ES-I3 (cell line): Measurements from ENCODE around the gene PAMR1.

Experiments
- H3K36me3 ChIP-seq: 2 replicates; pipeline ENCODE4 v1.6.1; 2013; ENCODE audit warnings: mild to moderate bottlenecking, low read length, control low read depth, moderate library complexity; ENCODE audit not compliant: insufficient read depth
- H3K4me1 ChIP-seq: 2 replicates; pipeline ENCODE4 v1.6.1; 2013; ENCODE audit warnings: mild to moderate bottlenecking, control low read depth, low read length; ENCODE audit not compliant: insufficient read depth
- H3K9ac ChIP-seq: 2 replicates; pipeline ENCODE4 v1.6.1; 2013; ENCODE audit warnings: low read depth, mild to moderate bottlenecking, low read length, moderate library complexity
- H3K9me3 ChIP-seq: 2 replicates; pipeline ENCODE4 v1.6.1; 2013; ENCODE audit warnings: mild to moderate bottlenecking, low read length, moderate library complexity; ENCODE audit not compliant: control insufficient read depth, insufficient read depth

Gene PAMR1

DNA sequence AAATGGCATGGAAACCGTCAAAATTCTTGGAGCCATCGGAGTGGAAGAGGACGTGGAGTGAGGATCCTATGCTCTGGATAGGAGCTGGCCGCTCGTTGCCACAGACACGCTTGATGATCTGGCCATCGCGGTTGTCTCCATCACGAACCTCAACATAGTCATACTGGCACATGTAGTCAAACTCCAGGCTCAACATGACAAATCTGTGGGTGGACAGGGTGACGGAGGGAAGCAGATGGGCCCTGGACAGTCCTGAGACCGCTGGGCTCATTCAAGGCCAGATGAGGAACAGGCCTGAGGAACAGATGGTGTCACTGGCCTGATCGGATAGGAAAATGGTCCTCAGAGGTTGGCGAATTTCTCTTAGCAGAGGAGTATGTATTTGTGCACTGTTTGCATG lies 54.8 kb downstream of the PAMR1 start:
- Histone ChIP-seq H3K4me1 (no peaks in the 10 kb centered on the region), H3K9ac (no peak overlapping the region), H3K9me3 (no peaks in the 10 kb centered on the region), H3K36me3 (no peaks in the 10 kb centered on the region; the same call in 1 of the 2 replicates)

DNA sequence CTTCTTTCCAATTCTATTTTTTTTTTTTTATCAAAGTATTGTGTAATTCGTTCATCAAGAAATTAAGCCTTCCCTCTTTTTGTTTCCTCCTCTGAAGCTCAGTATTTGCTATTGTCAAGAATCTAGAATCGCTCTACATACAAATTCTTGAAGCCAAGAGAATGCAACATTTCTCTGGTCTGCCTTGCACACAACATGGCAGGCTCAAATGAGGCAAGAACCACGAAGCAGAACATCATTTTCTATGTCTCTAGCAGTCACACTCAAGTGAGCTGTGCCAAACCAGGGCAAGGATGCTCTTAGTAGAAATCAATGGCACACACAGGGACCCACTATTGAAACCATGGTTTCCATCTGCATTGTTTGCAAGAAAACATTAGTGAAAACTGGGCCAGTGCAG lies 59.4 kb downstream of the PAMR1 start:
- no peaks in the 10 kb centered on the region for H3K9me3 ChIP-seq
- H3K4me1 ChIP-seq, result peaks cover 5% of the 10 kb centered on the region; the same call in 1 of the 2 replicates
- no peak overlapping the region for H3K9ac ChIP-seq
- H3K36me3 ChIP-seq, result no peaks in the 10 kb centered on the region

DNA sequence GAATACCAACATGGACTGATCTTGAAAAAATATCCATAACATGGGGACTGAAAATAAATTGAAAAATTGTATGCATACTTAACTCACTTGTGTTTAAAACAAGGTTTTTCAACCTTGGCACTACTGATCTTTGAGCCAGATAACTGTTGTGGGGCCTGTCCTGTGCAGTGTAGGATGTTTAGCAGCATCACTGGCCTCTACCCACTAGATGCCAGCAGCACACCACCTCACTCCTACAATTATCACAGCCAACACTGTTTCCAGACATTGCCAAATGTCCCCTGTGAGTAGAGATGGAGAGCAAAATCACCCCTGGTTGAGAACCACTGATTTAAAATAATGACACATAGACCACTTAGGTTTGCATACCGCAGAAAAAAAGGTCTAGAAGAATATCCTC lies 61.1 kb downstream of the PAMR1 start:
- Histone ChIP-seq H3K9me3 (no peaks in the 10 kb centered on the region), H3K36me3 (no peaks in the 10 kb centered on the region), H3K4me1 (peaks cover 5% of the 10 kb centered on the region; the same call in 1 of the 2 replicates), H3K9ac (no peak overlapping the region)

DNA sequence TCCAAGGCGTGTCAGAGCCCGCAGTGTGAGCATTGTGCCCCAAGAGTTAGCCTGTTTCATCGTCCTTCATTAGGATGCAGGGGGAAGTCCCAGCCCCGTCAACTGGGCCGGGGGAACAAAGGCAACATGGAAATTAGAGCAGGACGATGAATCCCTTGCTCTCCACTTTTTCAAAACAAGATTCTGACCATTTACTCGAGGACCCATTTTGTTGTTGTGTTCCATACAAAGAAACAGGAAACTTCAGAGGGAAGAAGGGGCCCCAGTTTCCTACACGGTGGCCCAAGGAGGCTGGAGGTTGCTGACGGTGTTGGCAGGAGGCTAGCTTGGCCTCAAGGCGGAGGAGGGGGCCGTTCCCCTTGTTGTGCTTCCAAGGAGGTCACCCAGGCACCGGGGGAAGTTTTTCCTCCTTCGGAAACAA lies 62.1 kb downstream of the PAMR1 start:
- H3K4me1 ChIP-seq, result peaks cover 5% of the 10 kb centered on the region
- no peaks in the 10 kb centered on the region for H3K36me3 ChIP-seq
- no peaks in the 10 kb centered on the region for H3K9me3 ChIP-seq
- H3K9ac ChIP-seq, result no peak overlapping the region

DNA sequence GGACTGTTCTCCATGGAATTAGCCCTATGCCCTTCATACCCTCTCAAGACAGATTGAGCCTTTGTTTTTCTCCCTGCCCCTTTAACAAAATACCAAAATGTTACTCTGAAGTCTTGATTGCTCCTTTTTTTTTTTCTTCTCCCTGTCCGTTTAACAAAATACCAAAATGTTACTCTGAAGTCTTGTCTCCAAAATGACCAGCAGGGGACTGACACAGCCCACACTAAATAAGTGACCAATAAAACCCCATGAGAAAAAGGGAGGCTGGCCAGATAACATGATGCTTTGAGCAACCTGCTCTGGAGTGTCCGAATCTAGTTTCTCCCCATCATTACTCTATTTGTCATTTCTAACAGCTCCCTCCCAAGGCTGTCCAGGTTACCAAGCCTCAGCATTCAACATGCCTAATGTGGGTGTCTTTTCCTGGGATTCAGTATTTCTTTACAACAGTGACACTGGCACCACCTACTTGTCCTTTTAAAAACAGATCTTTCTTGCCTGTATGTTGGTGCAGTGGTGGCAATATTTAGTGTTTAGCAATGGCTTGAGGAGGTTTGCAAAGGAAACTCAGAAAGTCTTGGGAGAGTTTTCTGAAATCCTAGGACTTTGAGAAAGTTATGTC lies 63.4 kb downstream of the PAMR1 start:
- H3K4me1 ChIP-seq, result peaks cover 5% of the 10 kb centered on the region
- H3K36me3 ChIP-seq, result no peaks in the 10 kb centered on the region
- H3K9me3 ChIP-seq, result no peaks in the 10 kb centered on the region
- no peak overlapping the region for H3K9ac ChIP-seq

DNA sequence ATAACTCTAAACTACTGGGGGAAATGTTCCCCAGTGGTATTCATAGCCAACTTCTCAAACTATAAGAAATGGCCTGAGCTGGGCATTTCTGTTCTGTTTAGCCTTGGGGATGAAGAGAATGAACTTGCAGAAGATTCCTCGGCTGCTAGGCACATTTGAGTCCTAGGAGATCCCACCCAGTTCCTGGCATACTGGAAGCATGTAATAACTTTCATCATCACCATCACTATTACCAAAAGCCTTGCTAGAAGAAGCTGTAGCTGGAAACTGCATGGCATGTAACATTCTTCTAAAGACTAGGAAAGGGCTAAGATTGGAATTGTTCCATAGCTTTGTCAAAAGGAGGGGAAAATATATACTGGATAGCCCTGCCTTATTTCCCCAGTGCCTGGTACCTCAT lies 65.9 kb downstream of the PAMR1 start:
- H3K4me1 ChIP-seq, result peaks cover 5% of the 10 kb centered on the region
- H3K36me3 ChIP-seq, result no peaks in the 10 kb centered on the region
- H3K9me3 ChIP-seq, result no peaks in the 10 kb centered on the region
- no peak overlapping the region for H3K9ac ChIP-seq

DNA sequence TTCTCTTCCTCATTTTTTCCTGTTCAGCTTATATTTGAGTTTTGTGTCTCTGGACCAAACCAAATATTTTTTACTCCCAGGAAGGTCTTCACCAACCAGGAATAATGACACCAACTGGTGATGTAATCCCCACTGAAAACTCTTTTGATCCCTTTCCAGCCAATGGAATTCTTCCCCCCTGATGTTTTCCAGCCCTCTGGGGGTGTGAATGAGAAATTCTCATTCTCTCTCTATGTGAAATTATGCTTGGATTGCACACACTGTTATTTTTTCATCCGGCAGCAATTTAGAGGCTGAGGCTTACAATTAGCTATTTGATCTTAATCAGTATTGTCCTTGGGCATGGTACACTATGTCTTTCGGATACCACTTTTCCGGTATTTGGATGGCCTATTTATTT lies 66.6 kb downstream of the PAMR1 start:
- Histone ChIP-seq H3K36me3 (no peaks in the 10 kb centered on the region), H3K4me1 (peaks cover 5% of the 10 kb centered on the region), H3K9me3 (no peaks in the 10 kb centered on the region), H3K9ac (no peak overlapping the region)

DNA sequence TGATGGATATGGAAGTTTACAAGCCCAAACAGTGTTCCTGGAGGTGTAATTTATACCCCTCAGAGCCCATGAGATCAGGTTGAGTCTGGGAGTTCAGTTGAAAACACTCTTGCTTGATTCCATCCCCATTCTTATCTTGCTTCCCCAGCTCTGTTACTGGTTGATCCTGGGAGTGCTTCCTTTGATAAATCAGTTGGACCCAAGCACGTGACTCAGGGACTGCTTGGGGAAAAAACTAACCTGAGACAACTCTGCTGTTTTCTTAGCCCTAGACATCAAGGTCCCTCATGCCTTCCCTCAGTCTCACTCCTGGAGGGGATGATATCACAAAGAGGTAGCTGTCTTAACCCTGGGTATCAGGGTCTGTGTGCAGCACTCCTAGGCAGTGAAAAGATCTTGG lies 71.1 kb downstream of the PAMR1 start:
- no peak overlapping the region for H3K9ac ChIP-seq
- no peaks in the 10 kb centered on the region for H3K9me3 ChIP-seq
- no peaks in the 10 kb centered on the region for H3K36me3 ChIP-seq
- no peaks in the 10 kb centered on the region; the same call in 1 of the 2 replicates for H3K4me1 ChIP-seq

DNA sequence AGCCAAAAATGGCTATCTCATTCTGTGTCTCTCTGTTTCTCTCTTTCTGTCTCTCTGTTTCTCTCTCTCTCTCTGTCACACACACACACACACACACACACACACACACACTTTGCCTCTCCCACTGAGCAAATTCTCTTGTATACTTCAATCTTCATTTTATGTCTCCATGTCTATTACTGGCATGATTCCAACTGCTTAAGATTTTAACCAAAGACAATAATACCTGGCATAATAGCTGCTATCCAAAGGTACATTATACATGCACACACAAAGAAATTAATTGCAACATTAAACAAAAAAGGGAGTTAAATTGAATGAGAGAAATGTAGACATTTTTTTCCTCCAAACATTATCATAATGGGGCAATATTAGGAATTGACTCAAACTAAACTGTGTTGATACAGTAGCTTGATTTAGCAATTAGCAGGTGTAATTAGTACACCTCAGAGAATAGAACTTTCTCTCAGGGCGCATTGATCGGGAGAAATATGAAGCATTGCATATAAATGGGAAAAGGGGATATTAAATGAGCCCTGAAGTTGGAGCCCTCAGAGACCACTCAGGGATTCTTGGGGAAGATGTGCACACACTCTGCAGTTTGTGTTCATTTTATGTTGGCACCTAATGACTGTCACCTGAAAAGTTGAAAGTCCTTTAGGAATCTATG lies 88.7 kb downstream of the PAMR1 start:
- Histone ChIP-seq H3K4me1 (no peaks in the 10 kb centered on the region), H3K9ac (no peak overlapping the region), H3K9me3 (no peaks in the 10 kb centered on the region), H3K36me3 (no peaks in the 10 kb centered on the region)

DNA sequence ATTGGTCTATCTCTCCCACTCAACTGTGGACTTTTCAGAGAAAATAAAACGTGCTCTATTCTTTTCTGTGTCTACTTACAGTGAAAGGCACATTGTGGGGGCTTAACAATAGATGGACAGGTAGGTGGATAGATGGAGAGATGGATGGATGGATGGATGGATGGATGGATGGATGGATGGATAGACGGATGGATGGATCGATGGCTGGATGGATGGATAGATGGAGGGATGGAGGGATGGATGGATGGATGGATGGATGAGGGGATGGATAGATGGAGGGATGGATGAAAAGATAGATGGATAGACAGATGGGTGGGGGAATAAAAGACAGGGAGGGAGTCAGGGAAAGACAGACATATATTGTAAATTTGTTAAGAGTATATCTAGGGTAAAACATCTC lies 91.8 kb downstream of the PAMR1 start:
- no peaks in the 10 kb centered on the region for H3K36me3 ChIP-seq
- no peaks in the 10 kb centered on the region for H3K9me3 ChIP-seq
- H3K4me1 ChIP-seq, result no peaks in the 10 kb centered on the region
- H3K9ac ChIP-seq, result no peak overlapping the region

DNA sequence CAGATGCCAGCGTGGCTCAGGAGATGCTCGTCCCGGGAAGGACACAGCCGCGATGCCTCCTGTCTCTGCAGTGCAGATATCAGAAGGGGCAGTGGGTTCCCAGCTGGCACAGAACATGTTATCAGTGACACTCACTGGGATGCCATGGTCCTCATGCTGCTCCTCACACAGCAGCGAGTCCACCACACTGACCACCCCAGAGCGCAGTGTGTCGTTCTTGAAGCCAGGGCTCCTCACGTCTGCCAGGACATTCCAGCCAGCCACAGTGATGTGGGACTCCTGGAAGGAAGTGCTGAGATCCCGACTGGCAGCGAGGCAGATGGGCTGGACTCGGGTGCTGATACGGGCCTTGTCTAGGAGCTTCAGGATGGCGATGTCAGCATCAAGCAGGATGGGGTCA lies 93.0 kb downstream of the PAMR1 start:
- H3K9me3 ChIP-seq, result no peaks in the 10 kb centered on the region
- H3K36me3 ChIP-seq, result no peaks in the 10 kb centered on the region
- H3K4me1 ChIP-seq, result no peaks in the 10 kb centered on the region
- H3K9ac ChIP-seq, result no peak overlapping the region

DNA sequence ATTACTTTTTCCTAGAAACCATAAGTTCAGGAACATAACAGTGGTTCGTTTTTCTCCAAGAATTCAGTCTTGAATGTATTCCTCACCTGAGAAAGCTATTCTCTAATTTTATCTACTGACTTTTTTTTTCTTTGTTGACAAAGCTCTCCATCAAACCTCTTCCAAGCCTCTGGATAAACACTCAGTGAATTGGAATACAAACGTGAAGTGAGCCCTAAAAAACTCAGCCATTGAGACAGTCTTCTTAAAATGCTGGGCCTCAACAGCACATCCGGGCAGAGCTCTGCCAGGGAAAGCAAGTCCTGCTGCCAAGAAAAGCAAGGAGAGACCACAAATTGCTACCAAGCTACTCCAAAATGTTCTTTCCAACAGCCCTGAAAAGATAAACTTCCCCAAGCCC lies 98.3 kb downstream of the PAMR1 start:
- H3K9ac ChIP-seq, result no peak overlapping the region
- no peaks in the 10 kb centered on the region for H3K36me3 ChIP-seq
- no peaks in the 10 kb centered on the region for H3K4me1 ChIP-seq
- H3K9me3 ChIP-seq, result no peaks in the 10 kb centered on the region

DNA sequence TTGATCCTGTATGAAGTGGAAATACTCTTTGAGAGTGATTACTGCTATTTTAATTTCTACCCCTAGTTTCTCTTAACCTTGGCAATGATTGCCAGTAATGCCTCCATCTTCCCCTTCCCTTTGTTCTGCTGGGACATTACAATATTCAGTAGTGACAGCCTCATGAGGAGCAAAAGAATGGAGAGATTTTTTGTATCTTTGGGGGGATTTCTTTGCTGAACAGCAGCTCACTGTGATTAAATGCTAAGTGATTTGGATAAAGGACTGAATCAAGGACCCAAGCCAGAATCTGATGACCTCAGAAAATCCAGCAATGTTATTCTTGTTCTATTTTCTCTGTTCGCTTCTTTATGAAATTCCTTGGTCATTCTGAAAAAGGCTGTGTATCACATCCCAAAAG lies 99.1 kb downstream of the PAMR1 start:
- Histone ChIP-seq H3K36me3 (no peaks in the 10 kb centered on the region), H3K4me1 (no peaks in the 10 kb centered on the region), H3K9me3 (no peaks in the 10 kb centered on the region), H3K9ac (no peak overlapping the region)

DNA sequence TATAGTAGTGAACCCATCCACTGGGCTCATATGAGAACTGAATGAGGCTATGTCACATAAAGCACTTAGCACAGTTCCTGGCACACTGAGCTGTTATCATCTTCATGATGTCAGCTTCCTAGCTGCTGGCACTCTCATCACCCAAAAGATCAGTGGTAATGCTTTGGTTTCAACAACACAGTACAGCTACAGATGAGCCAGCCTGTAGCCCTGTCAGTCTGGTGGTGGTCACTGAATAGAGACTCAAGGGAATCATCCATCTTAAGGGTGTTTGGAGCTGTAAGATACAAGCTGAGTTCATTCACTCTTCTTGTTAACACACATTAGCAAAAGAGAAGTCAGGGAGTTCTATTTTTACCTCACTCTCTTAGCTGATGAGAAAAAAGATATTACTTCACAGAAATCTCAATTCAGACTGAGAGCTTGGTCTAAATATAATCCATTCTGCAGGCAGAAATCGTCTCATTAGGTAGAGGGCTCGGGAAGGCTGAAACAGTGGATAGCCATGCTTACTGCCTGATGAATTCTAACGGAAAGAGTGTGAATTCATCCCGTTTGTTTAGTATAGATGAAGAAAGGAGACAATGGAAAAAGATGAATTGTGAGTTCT lies 99.7 kb downstream of the PAMR1 start:
- Histone ChIP-seq H3K36me3 (no peaks in the 10 kb centered on the region), H3K9ac (no peak overlapping the region), H3K9me3 (no peaks in the 10 kb centered on the region), H3K4me1 (no peaks in the 10 kb centered on the region)
